ENCODE data around the gene RO60. TPM values are rescaled to one million over a fixed set of nuclear protein-coding genes. Genes with fewer than 3 reads are reported as not detected.

RO60 gene
- total and polyA plus RNA-seq, 2 experiments from 2014 or later = 68.6 to 104 TPM

DNA sequence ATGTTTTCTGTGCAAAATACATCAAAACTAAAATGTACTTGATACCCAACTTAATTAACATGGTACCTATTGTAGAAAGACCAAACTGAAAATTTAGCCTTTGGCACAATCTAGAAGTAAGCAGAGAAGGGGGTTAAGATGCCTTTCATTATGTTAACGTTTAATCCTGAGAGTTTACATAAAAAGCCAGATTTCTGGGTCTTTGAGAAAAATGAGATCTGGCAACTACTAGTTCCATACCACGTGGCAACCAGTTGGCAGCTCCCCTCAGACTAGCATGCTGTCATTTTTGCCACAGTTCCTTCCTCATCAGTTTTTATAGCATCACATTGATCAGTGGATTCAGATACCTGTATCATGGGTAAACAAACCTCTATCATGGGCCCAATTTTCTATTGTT is 1.5 kb downstream of the RO60 start:
- Histone ChIP-seq H4K20me1 (ENCODE audit: insufficient read depth) (peaks cover 8% of the 10 kb centered on the region), H3K79me2 (ENCODE audit: insufficient read depth) (peaks cover 88% of the 10 kb centered on the region), H3K9ac (peak overlapping the region; percentile 99), H3K9me2 (ENCODE audit: insufficient read depth) (no peaks in the 10 kb centered on the region), H3F3A (ENCODE audit: insufficient read depth) (peaks cover 23% of the 10 kb centered on the region), H3K9me3 (ENCODE audit: low read depth) (no peaks in the 10 kb centered on the region), H3K4me3 (peak overlapping the region; percentile 91), H3K36me3 (ENCODE audit: low read depth) (no peaks in the 10 kb centered on the region), H3K4me2 (ENCODE audit: unreplicated experiment) (peak overlapping the region; percentile 96), H3K27ac (peak overlapping the region; percentile 97), H3K27me3 (replicated peaks; ENCODE audit: insufficient read depth) (no peaks in the 10 kb centered on the region), H2AFZ (peak overlapping the region; percentile 86; the same call in 1 of the 2 replicates), H3K4me1 (ENCODE audit: insufficient read depth) (peaks cover 42% of the 10 kb centered on the region)
- TF ChIP-seq EZH2 (IDR thresholded peaks at IDR 0.05; ENCODE audit: insufficient read depth, poor library complexity, severe bottlenecking) (no peak), EZH2phosphoT487 (IDR thresholded peaks at IDR 0.05; ENCODE audit: insufficient read depth, low read depth) (no peak)
- DNase-seq = peak; percentile 68
- 5 to 6% methylated on average over 2 of the region's 2 CpGs for WGBS, 2 experiments (ENCODE audit: low coverage in 1 of 2, low lambda C conversion rate in 2 of 2, missing lambda C conversion rate in 2 of 2)
- in situ Hi-C loops (cut with MboI) = no loop called here

DNA sequence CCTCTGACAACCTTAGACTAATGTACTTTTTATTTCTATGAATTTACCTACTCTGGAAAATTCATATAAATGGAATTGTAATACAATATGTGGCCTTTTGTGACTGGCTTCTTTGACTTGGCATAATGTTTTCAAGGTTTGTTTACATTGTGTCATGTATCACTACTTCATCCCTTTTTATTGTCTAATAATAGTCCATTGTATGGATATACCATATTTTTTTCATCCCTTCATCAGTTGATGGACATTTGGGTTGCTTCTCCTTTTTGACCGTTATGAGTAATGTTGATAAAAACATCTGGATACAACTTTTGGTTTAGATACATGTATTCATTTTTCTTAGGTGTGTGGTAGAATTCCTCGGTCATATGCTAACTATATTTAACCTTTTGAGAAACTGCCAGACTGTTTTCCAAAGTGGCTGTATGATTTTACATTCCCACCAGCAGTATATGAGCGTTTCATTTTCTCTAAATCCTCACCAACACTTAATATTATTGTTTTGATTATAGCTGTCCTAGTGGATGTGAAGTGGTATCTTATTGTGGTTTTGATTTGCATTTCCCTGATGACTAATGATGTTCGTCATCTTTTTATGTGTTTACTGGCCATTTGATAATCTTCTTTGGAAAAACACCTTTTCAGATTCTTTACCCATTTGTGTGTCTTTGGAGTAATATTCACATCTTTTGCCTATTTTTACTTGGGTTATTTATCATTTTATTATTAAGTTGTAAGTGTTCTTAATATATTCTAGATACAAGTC is 3.5 kb downstream of the RO60 start:
- Histone ChIP-seq H3F3A (ENCODE audit: insufficient read depth) (peaks cover 23% of the 10 kb centered on the region), H3K9ac (no peak overlapping the region), H3K4me3 (no peak overlapping the region), H3K36me3 (ENCODE audit: low read depth) (no peaks in the 10 kb centered on the region), H3K79me2 (ENCODE audit: insufficient read depth) (peaks cover 88% of the 10 kb centered on the region), H3K4me1 (ENCODE audit: insufficient read depth) (peaks cover 32% of the 10 kb centered on the region), H4K20me1 (ENCODE audit: insufficient read depth) (peaks cover 8% of the 10 kb centered on the region), H2AFZ (no peak overlapping the region), H3K4me2 (ENCODE audit: unreplicated experiment) (no peak overlapping the region), H3K9me2 (ENCODE audit: insufficient read depth) (no peaks in the 10 kb centered on the region), H3K9me3 (ENCODE audit: low read depth) (no peaks in the 10 kb centered on the region), H3K27ac (no peak overlapping the region), H3K27me3 (replicated peaks; ENCODE audit: insufficient read depth) (no peaks in the 10 kb centered on the region)
- in situ Hi-C loops (cut with MboI) = no loop called here
- no peak for TF ChIP-seq EZH2phosphoT487 (IDR thresholded peaks at IDR 0.05; ENCODE audit: insufficient read depth, low read depth)
- TF ChIP-seq EZH2 (IDR thresholded peaks at IDR 0.05; ENCODE audit: insufficient read depth, poor library complexity, severe bottlenecking) = no peak
- WGBS, 2 experiments (ENCODE audit: low coverage in 1 of 2, low lambda C conversion rate in 2 of 2, missing lambda C conversion rate in 2 of 2) = 80% methylated on average over 4 of the region's 4 CpGs
- peak; percentile 26 for DNase-seq

DNA sequence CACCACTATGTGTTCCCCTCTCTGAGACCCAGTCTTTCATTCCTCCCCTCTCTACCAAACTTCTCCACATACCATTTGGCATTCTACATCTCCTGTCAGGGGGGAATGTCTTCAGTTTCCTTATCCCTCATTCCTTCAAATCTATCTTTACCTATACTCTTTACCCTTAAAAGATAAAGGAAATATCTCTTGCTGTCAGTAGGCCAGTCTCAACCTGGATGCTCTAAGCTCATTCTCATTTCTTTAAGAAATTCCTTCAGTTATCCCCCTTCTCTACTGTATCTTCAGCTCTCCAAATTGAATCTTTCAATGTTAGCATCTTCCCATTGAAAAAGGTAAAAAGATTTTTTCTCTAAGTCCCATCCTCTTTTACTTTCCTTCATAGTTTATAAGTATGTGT is 6.5 kb downstream of the RO60 start:
- no peaks in the 10 kb centered on the region for H3K9me3 ChIP-seq (ENCODE audit: low read depth)
- no peaks in the 10 kb centered on the region for H3K27me3 ChIP-seq (replicated peaks; ENCODE audit: insufficient read depth)
- peaks cover 12% of the 10 kb centered on the region for H3F3A ChIP-seq (ENCODE audit: insufficient read depth)
- H3K9ac ChIP-seq = no peak overlapping the region
- no peak overlapping the region for H3K4me2 ChIP-seq (ENCODE audit: unreplicated experiment)
- DNase-seq = no peak
- H2AFZ ChIP-seq = no peak overlapping the region
- H3K36me3 ChIP-seq (ENCODE audit: low read depth) = peaks cover 5% of the 10 kb centered on the region; the same call in 1 of the 2 replicates
- peaks cover 99% of the 10 kb centered on the region for H3K79me2 ChIP-seq (ENCODE audit: insufficient read depth)
- peaks cover 8% of the 10 kb centered on the region for H4K20me1 ChIP-seq (ENCODE audit: insufficient read depth)
- no peak overlapping the region for H3K27ac ChIP-seq
- in situ Hi-C loops (cut with MboI) = no loop called here
- TF ChIP-seq EZH2 (IDR thresholded peaks at IDR 0.05; ENCODE audit: insufficient read depth, poor library complexity, severe bottlenecking) = no peak
- no peak overlapping the region for H3K4me3 ChIP-seq
- no peaks in the 10 kb centered on the region for H3K9me2 ChIP-seq (ENCODE audit: insufficient read depth)
- peaks cover 25% of the 10 kb centered on the region for H3K4me1 ChIP-seq (ENCODE audit: insufficient read depth)

DNA sequence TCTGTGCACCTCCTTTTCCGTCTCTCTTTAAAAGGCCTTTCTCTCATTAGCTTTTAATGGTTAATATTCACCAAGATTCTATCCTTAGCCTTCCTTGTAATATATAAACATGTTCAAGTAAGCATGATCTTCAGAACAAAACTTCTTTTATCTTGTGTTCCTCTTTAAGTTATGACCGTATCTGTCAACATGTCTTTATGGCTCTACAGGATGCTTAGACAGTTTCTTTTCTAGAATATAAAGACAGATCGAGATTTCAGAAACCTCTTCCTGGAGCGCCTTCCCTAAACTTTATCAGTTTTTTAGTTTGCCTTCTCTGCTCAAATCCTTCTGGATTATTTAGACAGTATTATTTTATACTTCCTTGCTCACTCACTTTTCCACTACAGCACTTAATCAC is 7.2 kb downstream of the RO60 start:
- H3K4me2 ChIP-seq (ENCODE audit: unreplicated experiment) = no peak overlapping the region
- H3K9me2 ChIP-seq (ENCODE audit: insufficient read depth) = no peaks in the 10 kb centered on the region
- in situ Hi-C loops (cut with MboI) = no loop called here
- H3K27me3 ChIP-seq (replicated peaks; ENCODE audit: insufficient read depth) = no peaks in the 10 kb centered on the region
- DNase-seq = no peak
- TF ChIP-seq EZH2phosphoT487 (IDR thresholded peaks at IDR 0.05; ENCODE audit: insufficient read depth, low read depth) (no peak), EZH2 (IDR thresholded peaks at IDR 0.05; ENCODE audit: insufficient read depth, poor library complexity, severe bottlenecking) (no peak)
- no peak overlapping the region for H3K27ac ChIP-seq
- H3K9me3 ChIP-seq (ENCODE audit: low read depth) = no peaks in the 10 kb centered on the region
- H3K79me2 ChIP-seq (ENCODE audit: insufficient read depth) = peaks cover 99% of the 10 kb centered on the region
- H3K4me3 ChIP-seq = no peak overlapping the region
- no peak overlapping the region for H3K9ac ChIP-seq
- H4K20me1 ChIP-seq (ENCODE audit: insufficient read depth) = peaks cover 8% of the 10 kb centered on the region
- peaks cover 5% of the 10 kb centered on the region; the same call in 1 of the 2 replicates for H3K36me3 ChIP-seq (ENCODE audit: low read depth)
- WGBS, 2 experiments (ENCODE audit: low coverage in 1 of 2, low lambda C conversion rate in 2 of 2, missing lambda C conversion rate in 2 of 2) = 88 to 89% methylated on average over 4 of the region's 4 CpGs
- peaks cover 18% of the 10 kb centered on the region for H3K4me1 ChIP-seq (ENCODE audit: insufficient read depth)
- no peak overlapping the region for H2AFZ ChIP-seq
- peaks cover 5% of the 10 kb centered on the region for H3F3A ChIP-seq (ENCODE audit: insufficient read depth)
